Tibial artery (tissue), 4 donors: ENCODE results near the gene SORCS1.

Experiments
- DNase-seq, 2 donors: peaks; one replicate each; pipeline ENCODE4 v3.0.0-alpha.2; 2019
- H3K27ac ChIP-seq, 2 donors: fragments of 200-600 bp; sonication (generic) in 1 of 2; 1 replicate in 1 of 2; 2 replicates in 1 of 2; pipeline ENCODE4 v1.5.1; 2018 to 2019; ENCODE audit warnings: mild to moderate bottlenecking in 1 of 2
- H3K27me3 ChIP-seq, 2 donors: fragments of 200-600 bp; sonication (generic) in 1 of 2; one replicate each; pipeline versions ENCODE4 v1.5.1 to v1.6.0; 2016 to 2019
- H3K36me3 ChIP-seq, 3 donors: fragments of 200-600 bp; sonication (generic) in 2 of 3; one replicate each; pipeline ENCODE4 v1.5.1; 2016 to 2019; ENCODE audit warnings: mild to moderate bottlenecking in 2 of 3
- H3K4me1 ChIP-seq, 4 donors: fragments of 200-600 bp; sonication (generic) in 2 of 4; 1 replicate in 3 of 4; 2 replicates in 1 of 4; pipeline ENCODE4 v1.5.1; 2016 to 2019
- H3K4me3 ChIP-seq, 2 donors: fragments of 200-600 bp; sonication (generic) in 1 of 2; 1 replicate in 1 of 2; 2 replicates in 1 of 2; pipeline ENCODE4 v1.5.1; 2018 to 2019; ENCODE audit warnings: mild to moderate bottlenecking in 2 of 2
- H3K9me3 ChIP-seq, 3 donors: fragments of 200-600 bp; sonication (generic) in 1 of 3; one replicate each; pipeline ENCODE4 v1.5.1; 2016 to 2019
- intact Hi-C: fragments of 100-400 bp; cut with DNase I; formaldehyde crosslinking; loops from one replicate; pipeline ENCODE4 v1.15.0; 2023; ENCODE audit warnings: low total_unique reads
- TF ChIP-seq, protein P1 (sequence below), 2 experiments: fragments of 200-600 bp in 1 of 2; fragments of 450-650 bp in 1 of 2; IDR thresholded peaks; one replicate each; pipeline ENCODE4 v1.5.1; 2017 to 2019; ENCODE audit warnings: antibody characterized with exemption in 2 of 2, mild to moderate bottlenecking in 1 of 2, moderate library complexity in 1 of 2

Gene SORCS1

DNA sequence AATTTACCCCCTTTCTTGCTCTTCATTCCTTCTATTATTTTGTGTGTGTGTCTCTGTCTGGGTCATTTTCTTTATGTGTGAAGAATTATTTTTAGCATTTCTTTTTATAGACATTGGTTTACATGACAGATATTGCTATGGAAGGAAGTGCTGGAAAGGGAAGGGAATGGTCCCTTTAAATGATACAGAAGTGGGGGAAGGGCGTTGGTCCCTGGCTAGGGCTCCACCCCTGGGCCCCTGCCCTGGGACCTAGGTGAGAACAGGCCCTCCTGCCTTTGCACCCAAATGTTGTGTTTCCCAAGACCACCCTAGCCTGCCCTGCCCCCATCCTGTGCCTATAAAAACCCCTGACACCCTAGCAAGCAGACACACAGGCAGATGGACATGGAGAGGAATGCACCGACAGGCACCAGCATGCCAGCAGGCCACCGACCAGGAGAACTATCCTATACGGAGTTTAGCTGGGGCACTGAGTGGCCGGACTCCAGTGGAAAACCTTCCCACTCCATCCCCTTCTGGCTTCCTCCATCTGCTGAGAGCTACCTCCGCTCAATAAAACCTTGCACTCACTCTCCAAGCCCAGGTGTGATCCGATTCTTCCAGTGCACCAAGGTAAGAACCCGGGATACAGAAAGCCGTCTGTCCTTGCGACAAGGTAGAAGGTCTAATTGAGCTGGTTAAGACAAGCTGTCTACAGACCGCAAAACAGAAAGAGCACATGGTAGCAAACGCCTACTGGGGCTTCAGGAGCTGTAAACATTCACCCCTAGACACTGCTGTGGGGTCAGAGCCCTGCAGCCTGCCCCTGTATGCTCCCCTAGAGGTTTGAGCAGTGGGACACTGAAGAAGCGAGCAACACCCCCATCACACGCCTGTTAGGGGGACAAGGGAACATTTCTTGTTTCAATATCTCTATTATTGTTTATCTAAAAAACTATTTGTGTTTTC is 515.7 kb downstream of the SORCS1 start:
- no peaks in the 10 kb centered on the region for H3K9me3 ChIP-seq
- DNase-seq, result no peak
- no peak overlapping the region for H3K4me3 ChIP-seq
- no peak overlapping the region for H3K27ac ChIP-seq
- H3K4me1 ChIP-seq, result no peaks in the 10 kb centered on the region
- H3K36me3 ChIP-seq, result no peaks in the 10 kb centered on the region
- H3K27me3 ChIP-seq, result no peaks in the 10 kb centered on the region
- TF ChIP-seq, protein P1, sequence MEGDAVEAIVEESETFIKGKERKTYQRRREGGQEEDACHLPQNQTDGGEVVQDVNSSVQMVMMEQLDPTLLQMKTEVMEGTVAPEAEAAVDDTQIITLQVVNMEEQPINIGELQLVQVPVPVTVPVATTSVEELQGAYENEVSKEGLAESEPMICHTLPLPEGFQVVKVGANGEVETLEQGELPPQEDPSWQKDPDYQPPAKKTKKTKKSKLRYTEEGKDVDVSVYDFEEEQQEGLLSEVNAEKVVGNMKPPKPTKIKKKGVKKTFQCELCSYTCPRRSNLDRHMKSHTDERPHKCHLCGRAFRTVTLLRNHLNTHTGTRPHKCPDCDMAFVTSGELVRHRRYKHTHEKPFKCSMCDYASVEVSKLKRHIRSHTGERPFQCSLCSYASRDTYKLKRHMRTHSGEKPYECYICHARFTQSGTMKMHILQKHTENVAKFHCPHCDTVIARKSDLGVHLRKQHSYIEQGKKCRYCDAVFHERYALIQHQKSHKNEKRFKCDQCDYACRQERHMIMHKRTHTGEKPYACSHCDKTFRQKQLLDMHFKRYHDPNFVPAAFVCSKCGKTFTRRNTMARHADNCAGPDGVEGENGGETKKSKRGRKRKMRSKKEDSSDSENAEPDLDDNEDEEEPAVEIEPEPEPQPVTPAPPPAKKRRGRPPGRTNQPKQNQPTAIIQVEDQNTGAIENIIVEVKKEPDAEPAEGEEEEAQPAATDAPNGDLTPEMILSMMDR (IDR thresholded peaks at IDR 0.05), result no peak
- intact Hi-C loops, result no loop called here

DNA sequence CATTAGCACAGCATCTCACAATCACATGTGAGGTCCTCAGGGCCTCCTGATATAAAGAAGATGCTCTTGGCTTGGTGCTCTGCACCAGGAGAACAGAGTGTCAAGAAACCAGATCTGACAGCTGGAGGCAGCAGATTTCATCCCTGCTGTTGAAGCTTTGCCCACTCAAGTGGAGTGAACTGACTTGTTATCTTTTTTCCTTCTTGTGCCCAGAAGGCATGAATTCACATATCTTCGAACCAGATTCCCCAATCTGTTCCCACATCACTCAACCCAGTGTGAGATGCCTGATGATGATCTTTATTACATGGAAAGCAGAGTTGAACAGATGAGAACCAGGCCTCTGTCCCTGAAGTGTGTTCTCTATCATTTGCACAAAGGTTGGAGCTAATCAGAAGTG is 521.0 kb downstream of the SORCS1 start:
- intact Hi-C loops, result no loop called here
- Histone ChIP-seq H3K27ac (no peak overlapping the region), H3K36me3 (no peaks in the 10 kb centered on the region), H3K4me1 (no peaks in the 10 kb centered on the region), H3K9me3 (no peaks in the 10 kb centered on the region), H3K4me3 (no peak overlapping the region), H3K27me3 (no peaks in the 10 kb centered on the region)
- no peak for DNase-seq
- TF ChIP-seq, protein P1 (IDR thresholded peaks at IDR 0.05), result no peak

DNA sequence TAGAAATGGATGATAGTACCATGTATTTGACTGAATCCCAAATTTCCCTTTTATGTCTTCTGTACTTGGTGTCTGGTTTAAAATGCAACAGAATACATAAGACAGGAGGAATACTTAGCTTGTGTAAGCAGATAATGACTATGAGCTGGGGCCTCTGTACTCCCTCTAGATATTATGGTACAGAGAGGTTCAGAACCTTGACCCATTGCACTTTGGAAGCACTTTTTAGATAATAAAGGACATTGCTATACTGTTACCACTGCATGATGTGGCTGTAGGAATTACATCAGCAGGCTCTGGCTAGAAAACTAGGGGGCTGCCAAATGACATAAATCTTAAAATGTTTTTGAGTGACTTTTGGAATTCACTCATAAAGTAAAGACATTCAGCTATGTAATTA is 526.6 kb downstream of the SORCS1 start:
- intact Hi-C loops, result no loop called here

DNA sequence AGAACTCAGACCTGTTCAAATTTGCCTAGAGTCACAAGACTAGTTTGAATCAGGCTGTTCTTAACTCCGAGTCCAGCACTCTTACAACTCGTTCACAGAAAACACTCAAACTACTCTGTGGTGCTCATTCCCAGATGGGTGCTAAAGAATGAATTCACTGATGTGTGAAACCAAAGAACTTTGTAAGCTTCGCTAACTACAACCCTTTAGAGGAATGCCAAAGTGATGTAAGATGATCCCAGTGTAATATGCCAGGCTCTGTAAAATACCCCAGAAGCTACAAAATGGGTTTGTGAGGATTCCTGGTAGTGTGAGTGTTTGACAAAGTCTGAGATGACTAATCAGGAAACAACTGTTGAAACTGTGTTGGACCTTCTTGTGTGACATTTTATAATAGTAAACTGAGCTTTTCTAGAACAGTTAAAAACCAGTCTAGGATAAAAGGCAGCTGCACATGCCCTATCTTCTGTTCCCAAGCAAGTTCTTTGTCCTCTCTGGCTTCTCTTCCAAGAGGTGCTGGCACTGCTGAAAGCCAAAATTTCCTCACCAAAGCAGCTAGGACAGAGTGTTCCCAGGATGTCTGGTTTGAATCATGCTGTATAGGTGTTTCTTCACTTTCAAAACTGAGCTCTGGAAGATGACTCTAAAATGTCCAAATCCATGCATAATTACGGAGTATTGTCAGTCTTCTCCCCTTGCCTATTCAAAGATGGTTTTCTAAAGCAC is 527.6 kb downstream of the SORCS1 start:
- H3K27me3 ChIP-seq, result no peaks in the 10 kb centered on the region
- TF ChIP-seq, protein P1 (IDR thresholded peaks at IDR 0.05), result no peak
- no peak for DNase-seq
- intact Hi-C loops, result no loop called here
- no peaks in the 10 kb centered on the region for H3K4me1 ChIP-seq
- H3K36me3 ChIP-seq, result no peaks in the 10 kb centered on the region
- H3K27ac ChIP-seq, result no peak overlapping the region
- H3K9me3 ChIP-seq, result no peaks in the 10 kb centered on the region
- H3K4me3 ChIP-seq, result no peak overlapping the region

More for the DNA sequence above, 526.6 kb downstream of the SORCS1 start:
- Histone ChIP-seq H3K27ac (no peak overlapping the region), H3K4me3 (no peak overlapping the region), H3K9me3 (no peaks in the 10 kb centered on the region), H3K27me3 (no peaks in the 10 kb centered on the region), H3K4me1 (no peaks in the 10 kb centered on the region), H3K36me3 (no peaks in the 10 kb centered on the region)
- no peak for DNase-seq
- TF ChIP-seq, protein P1 (IDR thresholded peaks at IDR 0.05), result no peak

DNA sequence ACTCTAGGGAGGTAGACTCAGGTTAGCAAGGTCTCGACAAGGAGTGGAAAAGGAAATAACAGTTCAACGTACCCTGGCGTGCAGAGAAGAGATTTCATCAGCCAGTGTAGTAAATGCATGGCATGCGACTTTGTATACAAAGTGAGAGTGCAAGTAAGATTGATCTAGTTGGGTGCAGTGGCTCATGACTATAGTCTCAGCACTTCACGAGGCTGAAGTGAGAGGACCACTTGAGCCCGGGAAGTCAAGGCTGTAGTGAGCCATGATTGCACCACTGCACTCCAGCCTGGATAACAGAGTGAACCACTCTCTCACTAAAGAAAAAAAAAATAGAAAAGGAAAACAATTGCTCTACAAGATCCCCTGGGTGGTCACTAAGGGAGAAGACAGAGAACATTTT is 528.6 kb downstream of the SORCS1 start:
- Histone ChIP-seq H3K36me3 (no peaks in the 10 kb centered on the region), H3K9me3 (no peaks in the 10 kb centered on the region), H3K27ac (no peak overlapping the region), H3K4me3 (no peak overlapping the region), H3K4me1 (no peaks in the 10 kb centered on the region), H3K27me3 (no peaks in the 10 kb centered on the region)
- no peak for DNase-seq
- intact Hi-C loops, result no loop called here
- TF ChIP-seq, protein P1 (IDR thresholded peaks at IDR 0.05), result no peak
